ENCODE data around the gene CTSC.
"Not testable (repeated sequence)": the region's sequence is repeated elsewhere in the genome, so short reads cannot be mapped to it uniquely, and the experiment has no call there.

DNA sequence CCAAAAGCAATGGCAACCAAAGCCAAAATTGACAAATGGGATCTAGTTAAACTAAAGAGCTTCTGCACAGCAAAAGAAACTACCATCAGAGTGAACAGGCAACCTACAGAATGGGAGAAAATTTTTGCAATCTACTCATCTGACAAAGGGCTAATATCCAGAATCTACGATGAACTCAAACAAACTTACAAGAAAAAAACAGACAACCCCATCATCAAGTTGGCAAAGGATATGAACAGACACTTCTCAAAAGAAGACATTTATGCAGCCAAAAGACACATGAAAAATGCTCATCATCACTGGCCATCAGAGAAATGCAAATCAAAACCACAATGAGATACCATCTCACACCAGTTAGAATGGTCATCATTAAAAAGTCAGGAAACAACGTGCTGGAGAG is 92.0 kb downstream of the CTSC start:
- not testable (repeated sequence) for TF ChIP-seq POLR2AphosphoS5 (IDR thresholded peaks at IDR 0.05; ENCODE audit: low read depth, low read length); TAF1 (IDR thresholded peaks at IDR 0.05; ENCODE audit: low read depth, low read length); POLR2A (IDR thresholded peaks at IDR 0.05; ENCODE audit: low read depth, low read length); PAX5 (IDR thresholded peaks at IDR 0.05; ENCODE audit: insufficient read depth, low read length, severe bottlenecking); POU2F2 (IDR thresholded peaks at IDR 0.05; ENCODE audit: low read depth, low read length)
